Keratinocyte (primary cell): Measurements from ENCODE around the gene RBM38.

ENCODE experiments used
- EZH2 ChIP-seq: IDR thresholded peaks from one replicate; pipeline ENCODE4 v1.6.1; 2012; ENCODE audit warnings: inconsistent platforms, mild to moderate bottlenecking, low read length, moderate library complexity
- TF ChIP-seq, protein P1 (sequence below), 3 experiments: IDR thresholded peaks in 1 of 3; conservative IDR thresholded peaks in 1 of 3; optimal IDR thresholded peaks in 1 of 3; 2 replicates in 2 of 3; 3 replicates in 1 of 3; pipeline versions ENCODE3 to v1.5.1; 2011; ENCODE audit warnings: low read length in 3 of 3, mild to moderate bottlenecking in 3 of 3, moderate library complexity in 2 of 3, control low read depth in 1 of 3, inconsistent platforms in 1 of 3; ENCODE audit not compliant: insufficient read depth in 2 of 3; ENCODE audit errors: extremely low read depth in 1 of 3

DNA sequence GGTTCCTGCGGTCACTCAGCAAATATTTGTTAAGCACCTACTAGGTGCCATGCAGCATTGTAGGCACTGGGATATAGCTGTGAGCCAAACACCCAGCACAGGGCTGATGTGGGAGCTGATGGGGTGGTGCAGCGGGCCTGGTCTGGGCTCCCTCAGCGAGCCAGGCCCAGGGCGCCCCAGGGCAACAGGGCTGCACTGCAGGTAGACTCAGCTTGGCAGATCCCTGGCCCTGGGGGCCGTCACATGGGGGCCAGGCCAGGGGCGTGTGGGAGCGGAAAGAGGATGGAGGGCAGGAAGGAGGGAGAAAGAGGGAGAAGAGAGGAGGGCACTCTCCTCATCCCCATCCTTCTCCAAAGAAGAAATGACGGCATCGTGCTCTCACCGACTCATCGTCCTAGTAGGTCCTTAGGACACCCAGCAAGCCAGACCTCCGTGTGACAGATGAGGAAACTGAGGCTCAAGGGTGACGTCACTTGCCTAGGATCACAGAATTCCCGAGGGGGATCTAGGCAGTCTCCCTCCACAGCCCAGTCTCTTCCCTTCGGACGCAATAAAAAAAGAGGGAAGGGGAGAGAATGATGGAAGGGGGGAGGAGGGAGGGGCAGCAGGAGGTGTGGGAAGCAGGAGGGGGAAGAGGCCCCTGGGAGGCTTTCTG, 53.3 kb downstream of the RBM38 start:
- TF ChIP-seq EZH2, result no peak
- TF ChIP-seq, protein P1, sequence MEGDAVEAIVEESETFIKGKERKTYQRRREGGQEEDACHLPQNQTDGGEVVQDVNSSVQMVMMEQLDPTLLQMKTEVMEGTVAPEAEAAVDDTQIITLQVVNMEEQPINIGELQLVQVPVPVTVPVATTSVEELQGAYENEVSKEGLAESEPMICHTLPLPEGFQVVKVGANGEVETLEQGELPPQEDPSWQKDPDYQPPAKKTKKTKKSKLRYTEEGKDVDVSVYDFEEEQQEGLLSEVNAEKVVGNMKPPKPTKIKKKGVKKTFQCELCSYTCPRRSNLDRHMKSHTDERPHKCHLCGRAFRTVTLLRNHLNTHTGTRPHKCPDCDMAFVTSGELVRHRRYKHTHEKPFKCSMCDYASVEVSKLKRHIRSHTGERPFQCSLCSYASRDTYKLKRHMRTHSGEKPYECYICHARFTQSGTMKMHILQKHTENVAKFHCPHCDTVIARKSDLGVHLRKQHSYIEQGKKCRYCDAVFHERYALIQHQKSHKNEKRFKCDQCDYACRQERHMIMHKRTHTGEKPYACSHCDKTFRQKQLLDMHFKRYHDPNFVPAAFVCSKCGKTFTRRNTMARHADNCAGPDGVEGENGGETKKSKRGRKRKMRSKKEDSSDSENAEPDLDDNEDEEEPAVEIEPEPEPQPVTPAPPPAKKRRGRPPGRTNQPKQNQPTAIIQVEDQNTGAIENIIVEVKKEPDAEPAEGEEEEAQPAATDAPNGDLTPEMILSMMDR (optimal IDR thresholded peaks at IDR 0.05 in 1 of 3, IDR thresholded peaks at IDR 0.05 in 1 of 3, conservative IDR thresholded peaks at IDR 0.05 in 1 of 3; ENCODE audit: extremely low read depth in 1 of 3, insufficient read depth in 2 of 3, low read length in 3 of 3), result no peak
